ENCODE results near the gene AUTS2. TPM values are rescaled to one million over a fixed set of nuclear protein-coding genes. Genes with fewer than 3 reads are reported as not detected.

AUTS2 gene
- total and polyA plus RNA-seq, 9 of the 15 experiments (the other 6 are each of a cell fraction or from before 2014, with no cell fraction given) = 0.58 TPM; not detected in 8

DNA sequence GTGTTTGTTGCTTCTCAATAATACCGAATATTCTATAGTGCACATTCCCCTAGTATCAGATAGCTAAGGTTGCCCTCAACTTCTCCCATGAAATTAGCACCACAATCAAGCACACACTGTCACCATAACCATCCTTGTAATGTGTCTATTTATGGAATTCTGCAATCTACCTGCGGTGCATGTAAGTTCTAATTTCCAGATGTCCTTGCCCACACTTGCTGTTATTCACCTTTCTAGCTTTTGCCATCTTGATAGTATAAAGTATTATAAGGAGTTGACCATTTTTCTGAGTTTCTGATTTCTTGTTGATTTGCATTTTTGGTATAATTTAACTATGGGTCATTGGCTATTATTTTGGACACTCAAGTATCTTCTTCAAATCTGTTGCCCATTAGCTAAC, 1043.6 kb downstream of the AUTS2 start:
- intact Hi-C loops (cut with micrococcal nuclease) = no loop called here
- POLR2A ChIA-PET = no interaction called here

More for the DNA sequence above, 1043.6 kb downstream of the AUTS2 start:
- H3K4me3 ChIP-seq = no peak overlapping the region
- no peak overlapping the region for H3K4me2 ChIP-seq (ENCODE audit: insufficient read depth, low read length)
- no peaks in the 10 kb centered on the region for H3K79me2 ChIP-seq (ENCODE audit: control insufficient read depth, insufficient read depth, low read length)
- DNase-seq (ENCODE audit: extremely low read depth in 1 of 4, low spot score in 3 of 4) (no peak), ATAC-seq (no peak), FAIRE-seq (no peak)
- TF ChIP-seq, protein P1, sequence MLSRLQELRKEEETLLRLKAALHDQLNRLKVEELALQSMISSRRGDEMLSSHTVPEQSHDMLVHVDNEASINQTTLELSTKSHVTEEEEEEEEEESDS (CRISPR knock-in tag; IDR thresholded peaks at IDR 0.05) = no peak
- TF ChIP-seq, protein P2, sequence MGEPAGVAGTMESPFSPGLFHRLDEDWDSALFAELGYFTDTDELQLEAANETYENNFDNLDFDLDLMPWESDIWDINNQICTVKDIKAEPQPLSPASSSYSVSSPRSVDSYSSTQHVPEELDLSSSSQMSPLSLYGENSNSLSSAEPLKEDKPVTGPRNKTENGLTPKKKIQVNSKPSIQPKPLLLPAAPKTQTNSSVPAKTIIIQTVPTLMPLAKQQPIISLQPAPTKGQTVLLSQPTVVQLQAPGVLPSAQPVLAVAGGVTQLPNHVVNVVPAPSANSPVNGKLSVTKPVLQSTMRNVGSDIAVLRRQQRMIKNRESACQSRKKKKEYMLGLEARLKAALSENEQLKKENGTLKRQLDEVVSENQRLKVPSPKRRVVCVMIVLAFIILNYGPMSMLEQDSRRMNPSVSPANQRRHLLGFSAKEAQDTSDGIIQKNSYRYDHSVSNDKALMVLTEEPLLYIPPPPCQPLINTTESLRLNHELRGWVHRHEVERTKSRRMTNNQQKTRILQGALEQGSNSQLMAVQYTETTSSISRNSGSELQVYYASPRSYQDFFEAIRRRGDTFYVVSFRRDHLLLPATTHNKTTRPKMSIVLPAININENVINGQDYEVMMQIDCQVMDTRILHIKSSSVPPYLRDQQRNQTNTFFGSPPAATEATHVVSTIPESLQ (CRISPR knock-in tag; IDR thresholded peaks at IDR 0.05) = no peak
- no peak for TF ChIP-seq TAF1 (IDR thresholded peaks at IDR 0.05; ENCODE audit: control insufficient read depth, extremely low read depth, insufficient read depth, low read length, severe bottlenecking)
- TF ChIP-seq, protein P3, sequence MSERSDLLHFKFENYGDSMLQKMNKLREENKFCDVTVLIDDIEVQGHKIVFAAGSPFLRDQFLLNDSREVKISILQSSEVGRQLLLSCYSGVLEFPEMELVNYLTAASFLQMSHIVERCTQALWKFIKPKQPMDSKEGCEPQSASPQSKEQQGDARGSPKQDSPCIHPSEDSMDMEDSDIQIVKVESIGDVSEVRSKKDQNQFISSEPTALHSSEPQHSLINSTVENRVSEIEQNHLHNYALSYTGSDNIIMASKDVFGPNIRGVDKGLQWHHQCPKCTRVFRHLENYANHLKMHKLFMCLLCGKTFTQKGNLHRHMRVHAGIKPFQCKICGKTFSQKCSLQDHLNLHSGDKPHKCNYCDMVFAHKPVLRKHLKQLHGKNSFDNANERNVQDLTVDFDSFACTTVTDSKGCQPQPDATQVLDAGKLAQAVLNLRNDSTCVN (CRISPR knock-in tag; IDR thresholded peaks at IDR 0.05) = no peak
- TF ChIP-seq ZNF184 (CRISPR knock-in tag; IDR thresholded peaks at IDR 0.05) = peak; percentile 91
- no peak for TF ChIP-seq RHOXF2B (CRISPR knock-in tag; conservative IDR thresholded peaks at IDR 0.05)
- no peak for TF ChIP-seq NFE2 (IDR thresholded peaks at IDR 0.05; ENCODE audit: low read depth)
- no peak for TF ChIP-seq HNRNPUL1 (IDR thresholded peaks at IDR 0.05; ENCODE audit: low read length)
- TF ChIP-seq MBD2 (IDR thresholded peaks at IDR 0.05; ENCODE audit: borderline replicate concordance, low read depth) = no peak
- peak; percentile 57 for TF ChIP-seq RBM25 (IDR thresholded peaks at IDR 0.05; ENCODE audit: low read depth, low read length, severe bottlenecking)
- H3K36me3 ChIP-seq (ENCODE audit: control insufficient read depth, insufficient read depth, low read length) = no peaks in the 10 kb centered on the region
- no peaks in the 10 kb centered on the region for H3K9me1 ChIP-seq (ENCODE audit: control insufficient read depth, insufficient read depth, low read length)
- no peak overlapping the region for H3K9ac ChIP-seq (ENCODE audit: insufficient read depth in 1 of 2, low read depth in 2 of 2, low read length in 2 of 2)
- CTCF ChIA-PET (ENCODE audit: low intra/inter-chr PET ratio) = no interaction called here
- no peaks in the 10 kb centered on the region for H3K4me1 ChIP-seq (replicated peaks in 1 of 2; ENCODE audit: control insufficient read depth in 2 of 2, insufficient read depth in 2 of 2, low read length in 2 of 2)
- no peak overlapping the region for H2AFZ ChIP-seq (ENCODE audit: low read depth, low read length)
- BruUV-seq (replicated peaks) = no TSS peak
- WGBS (ENCODE audit: insufficient coverage, low coverage, missing lambda C conversion rate) = 0% methylated on average over 2 of the region's 2 CpGs
- no peaks in the 10 kb centered on the region for H4K20me1 ChIP-seq (replicated peaks; ENCODE audit: control insufficient read depth, insufficient read depth, low read length)
- H3K27me3 ChIP-seq (ENCODE audit: control insufficient read depth in 2 of 2, insufficient read depth in 2 of 2, low read length in 2 of 2) = peaks cover 23 to 38% of the 10 kb centered on the region in 2 experiments
- in situ Hi-C loops (cut with MboI) = no loop called here
- H3K9me3 ChIP-seq (replicated peaks; ENCODE audit: control insufficient read depth, insufficient read depth, low read depth, low read length) = no peaks in the 10 kb centered on the region
- no peak overlapping the region for H3K27ac ChIP-seq (ENCODE audit: extremely low read depth, low read depth, low read length)
